ENCODE data around the gene VKORC1L1. TPM values are rescaled to one million over a fixed set of nuclear protein-coding genes. Genes with fewer than 3 reads are reported as not detected.

Gene VKORC1L1
- total RNA-seq, 1 donor from 2014 or later: 25.0 TPM

GRCh38 chr7:65974876-65975275, 102.0 kb downstream of the VKORC1L1 start:
- TF ChIP-seq CTCF (IDR thresholded peaks at IDR 0.05; ENCODE audit: unreplicated experiment): no peak
- no peak for DNase-seq (ENCODE audit: low spot score, unreplicated experiment)
- Mint-ChIP-seq H3K27ac (no peak overlapping the region), H3K27me3 (no peaks in the 10 kb centered on the region), H3K4me1 (ENCODE audit: low read depth) (no peaks in the 10 kb centered on the region), H3K4me3 (ENCODE audit: low read depth) (no peak overlapping the region), H3K9me3 (ENCODE audit: low read depth) (no peaks in the 10 kb centered on the region), H3K36me3 (ENCODE audit: insufficient read depth) (peaks cover 13% of the 10 kb centered on the region)

- no peak for DNase-seq (ENCODE audit: low spot score, unreplicated experiment)
- H3K9me3 Mint-ChIP-seq (ENCODE audit: low read depth): no peaks in the 10 kb centered on the region
- no peak for TF ChIP-seq CTCF (IDR thresholded peaks at IDR 0.05; ENCODE audit: unreplicated experiment)
- H3K27ac Mint-ChIP-seq: no peak overlapping the region
- H3K4me3 Mint-ChIP-seq (ENCODE audit: low read depth): no peak overlapping the region
- H3K36me3 Mint-ChIP-seq (ENCODE audit: insufficient read depth): peaks cover 10% of the 10 kb centered on the region
- H3K4me1 Mint-ChIP-seq (ENCODE audit: low read depth): no peaks in the 10 kb centered on the region
- no peaks in the 10 kb centered on the region for H3K27me3 Mint-ChIP-seq
Measured at GRCh38 chr7:65975814-65976445, 103.1 kb downstream of the VKORC1L1 start.

GRCh38 chr7:65976659-65977196, 103.9 kb downstream of the VKORC1L1 start:
- Mint-ChIP-seq H3K27ac (no peak overlapping the region), H3K9me3 (ENCODE audit: low read depth) (no peaks in the 10 kb centered on the region), H3K27me3 (no peaks in the 10 kb centered on the region), H3K4me3 (ENCODE audit: low read depth) (no peak overlapping the region), H3K36me3 (ENCODE audit: insufficient read depth) (peaks cover 8% of the 10 kb centered on the region), H3K4me1 (ENCODE audit: low read depth) (no peaks in the 10 kb centered on the region)
- DNase-seq (ENCODE audit: low spot score, unreplicated experiment): no peak
- no peak for TF ChIP-seq CTCF (IDR thresholded peaks at IDR 0.05; ENCODE audit: unreplicated experiment)

- no peaks in the 10 kb centered on the region for H3K9me3 Mint-ChIP-seq (ENCODE audit: low read depth)
Measured at GRCh38 chr7:65978891-65979582, 106.2 kb downstream of the VKORC1L1 start.

More at GRCh38 chr7:65978891-65979582, 106.2 kb downstream of the VKORC1L1 start:
- no peak for TF ChIP-seq CTCF (IDR thresholded peaks at IDR 0.05; ENCODE audit: unreplicated experiment)
- H3K27me3 Mint-ChIP-seq: no peaks in the 10 kb centered on the region
- no peak overlapping the region for H3K27ac Mint-ChIP-seq
- no peaks in the 10 kb centered on the region for H3K36me3 Mint-ChIP-seq (ENCODE audit: insufficient read depth)
- no peaks in the 10 kb centered on the region for H3K4me1 Mint-ChIP-seq (ENCODE audit: low read depth)
- no peak overlapping the region for H3K4me3 Mint-ChIP-seq (ENCODE audit: low read depth)
- DNase-seq (ENCODE audit: low spot score, unreplicated experiment): no peak
